ENCODE data around the gene FMN2.
"Not testable (repeated sequence)": the region's sequence is repeated elsewhere in the genome, so short reads cannot be mapped to it uniquely, and the experiment has no call there.

The FMN2 gene

GRCh38 chr1:240258910-240259309 is 167.2 kb downstream of the FMN2 start:
- Histone ChIP-seq H3K9ac (no peak overlapping the region), H4K20me1 (no peaks in the 10 kb centered on the region), H3K27ac (no peak overlapping the region), H3K36me3 (no peaks in the 10 kb centered on the region), H3K27me3 (no peaks in the 10 kb centered on the region), H3K9me3 (replicated peaks in 1 of 11) (peaks cover 0 to 11% (median 8%) of the 10 kb centered on the region in 11 experiments; a peak in 12 of 22 replicates), H3K4me2 (no peak overlapping the region), H3K4me3 (no peak overlapping the region), H3K4me1 (no peaks in the 10 kb centered on the region)
- no peak for TF ChIP-seq Cebpa-rat (IDR thresholded peaks at IDR 0.05)

GRCh38 chr1:240264494-240264893 is 172.8 kb downstream of the FMN2 start:
- H4K20me1 ChIP-seq, H3K9ac ChIP-seq, H3K27me3 ChIP-seq, H3K27ac ChIP-seq, H3K36me3 ChIP-seq, H3K4me2 ChIP-seq, H3K4me3 ChIP-seq, H3K4me1 ChIP-seq: not testable (repeated sequence)
- peaks cover 0 to 14% (median 6%) of the 10 kb centered on the region in 11 experiments; a peak in 8 of 22 replicates for H3K9me3 ChIP-seq (replicated peaks in 1 of 11)

- H3K4me3 ChIP-seq, result no peak overlapping the region
- no peaks in the 10 kb centered on the region for H3K36me3 ChIP-seq
- H3K27me3 ChIP-seq, result no peaks in the 10 kb centered on the region
- no peak overlapping the region for H3K9ac ChIP-seq
- no peaks in the 10 kb centered on the region for H4K20me1 ChIP-seq
- peaks cover 0 to 15% (median 7%) of the 10 kb centered on the region in 11 experiments; a peak in 8 of 22 replicates for H3K9me3 ChIP-seq (replicated peaks in 1 of 11)
- H3K27ac ChIP-seq, result no peak overlapping the region
- H3K4me1 ChIP-seq, result no peaks in the 10 kb centered on the region
- H3K4me2 ChIP-seq, result no peak overlapping the region
- no peak for TF ChIP-seq Cebpa-rat (IDR thresholded peaks at IDR 0.05)
These were observed 179.4 kb downstream of the FMN2 start for GRCh38 chr1:240271081-240271480.

GRCh38 chr1:240274569-240274968 is 182.9 kb downstream of the FMN2 start:
- H3K9me3 ChIP-seq (replicated peaks in 1 of 11), result peaks cover 0 to 6% (median 4%) of the 10 kb centered on the region in 11 experiments; a peak in 5 of 22 replicates
- no peaks in the 10 kb centered on the region for H3K4me1 ChIP-seq
- H3K9ac ChIP-seq, result no peak overlapping the region
- H3K27ac ChIP-seq, result no peak overlapping the region
- H3K36me3 ChIP-seq, result no peaks in the 10 kb centered on the region
- no peak overlapping the region for H3K4me2 ChIP-seq
- no peaks in the 10 kb centered on the region for H4K20me1 ChIP-seq
- no peak for TF ChIP-seq Cebpa-rat (IDR thresholded peaks at IDR 0.05)
- no peak overlapping the region for H3K4me3 ChIP-seq
- H3K27me3 ChIP-seq, result no peaks in the 10 kb centered on the region

GRCh38 chr1:240275219-240275618 is 183.5 kb downstream of the FMN2 start:
- H3K9ac ChIP-seq; H3K4me1 ChIP-seq; H3K9me3 ChIP-seq (replicated peaks in 1 of 11); H4K20me1 ChIP-seq; H3K4me2 ChIP-seq; H3K27me3 ChIP-seq; H3K27ac ChIP-seq; H3K4me3 ChIP-seq; H3K36me3 ChIP-seq: not testable (repeated sequence)

GRCh38 chr1:240278082-240278481 is 186.4 kb downstream of the FMN2 start:
- Histone ChIP-seq H3K27me3 (no peaks in the 10 kb centered on the region), H3K36me3 (no peaks in the 10 kb centered on the region), H3K27ac (no peak overlapping the region), H3K9me3 (replicated peaks in 1 of 11) (no peaks in the 10 kb centered on the region), H3K4me2 (no peak overlapping the region), H4K20me1 (no peaks in the 10 kb centered on the region), H3K4me3 (no peak overlapping the region), H3K9ac (no peak overlapping the region), H3K4me1 (no peaks in the 10 kb centered on the region)
- no peak for TF ChIP-seq Cebpa-rat (IDR thresholded peaks at IDR 0.05)

- Histone ChIP-seq H4K20me1 (no peaks in the 10 kb centered on the region), H3K4me1 (no peaks in the 10 kb centered on the region; a peak in 1 of 20 replicates), H3K36me3 (no peaks in the 10 kb centered on the region), H3K4me3 (no peak overlapping the region), H3K27ac (no peak overlapping the region), H3K27me3 (no peaks in the 10 kb centered on the region), H3K9me3 (replicated peaks in 1 of 11) (no peaks in the 10 kb centered on the region), H3K9ac (no peak overlapping the region), H3K4me2 (no peak overlapping the region)
- no peak for TF ChIP-seq Cebpa-rat (IDR thresholded peaks at IDR 0.05)
These were observed 189.1 kb downstream of the FMN2 start for GRCh38 chr1:240280560-240281322.

GRCh38 chr1:240282061-240282830 is 190.6 kb downstream of the FMN2 start:
- no peak for TF ChIP-seq Cebpa-rat (IDR thresholded peaks at IDR 0.05)
- no peak overlapping the region for H3K9ac ChIP-seq
- no peaks in the 10 kb centered on the region; a peak in 1 of 20 replicates for H3K4me1 ChIP-seq
- H3K9me3 ChIP-seq (replicated peaks in 1 of 11), result no peaks in the 10 kb centered on the region
- H3K27me3 ChIP-seq, result no peaks in the 10 kb centered on the region
- H3K4me2 ChIP-seq, result no peak overlapping the region
- H3K36me3 ChIP-seq, result no peaks in the 10 kb centered on the region
- no peak overlapping the region for H3K4me3 ChIP-seq
- H3K27ac ChIP-seq, result no peak overlapping the region
- no peaks in the 10 kb centered on the region for H4K20me1 ChIP-seq

- Histone ChIP-seq H3K4me3 (no peak overlapping the region), H3K4me2 (no peak overlapping the region), H3K9ac (no peak overlapping the region), H4K20me1 (no peaks in the 10 kb centered on the region), H3K27me3 (no peaks in the 10 kb centered on the region), H3K36me3 (no peaks in the 10 kb centered on the region), H3K9me3 (replicated peaks in 1 of 11) (no peaks in the 10 kb centered on the region), H3K4me1 (no peaks in the 10 kb centered on the region; a peak in 1 of 20 replicates), H3K27ac (no peak overlapping the region)
- TF ChIP-seq Cebpa-rat (IDR thresholded peaks at IDR 0.05), result no peak
These were observed 193.2 kb downstream of the FMN2 start for GRCh38 chr1:240284656-240285414.

All from BLaER1 treated with 17β-estradiol and CSF1 and Interleukin-3, amounts not matched to agents 10 nM and 100 nM (cell line).